Duodenal mucosa (tissue), 2 donors: ENCODE measurements around the gene GARNL3.

Experiments used
- H3K27ac ChIP-seq: one replicate; pipeline ENCODE4 v1.7.0; 2013; ENCODE audit warnings: low read depth, low read length
- H3K27me3 ChIP-seq, 2 donors: one replicate each; pipeline ENCODE4 v1.7.0; 2013; ENCODE audit warnings: low read length in 2 of 2, control low read depth in 1 of 2; ENCODE audit not compliant: insufficient read depth in 2 of 2, control insufficient read depth in 1 of 2
- H3K36me3 ChIP-seq, 2 donors: one replicate each; pipeline ENCODE4 v1.7.0; 2013; ENCODE audit warnings: low read length in 2 of 2, control low read depth in 1 of 2; ENCODE audit not compliant: insufficient read depth in 2 of 2, control insufficient read depth in 1 of 2
- H3K4me1 ChIP-seq, 2 donors: one replicate each; pipeline ENCODE4 v1.7.0; 2013; ENCODE audit warnings: low read length in 2 of 2, control low read depth in 1 of 2; ENCODE audit not compliant: insufficient read depth in 2 of 2, control insufficient read depth in 1 of 2
- H3K4me3 ChIP-seq, 2 donors: one replicate each; pipeline ENCODE4 v1.7.0; 2013; ENCODE audit warnings: low read length in 2 of 2, low read depth in 1 of 2
- H3K9ac ChIP-seq, 2 donors: one replicate each; pipeline ENCODE4 v1.7.0; 2013; ENCODE audit warnings: low read length in 2 of 2, low read depth in 1 of 2
- H3K9me3 ChIP-seq, 2 donors: one replicate each; pipeline ENCODE4 v1.7.0; 2013; ENCODE audit warnings: low read length in 2 of 2, control low read depth in 1 of 2; ENCODE audit not compliant: control insufficient read depth in 1 of 2

Gene GARNL3, protein sequence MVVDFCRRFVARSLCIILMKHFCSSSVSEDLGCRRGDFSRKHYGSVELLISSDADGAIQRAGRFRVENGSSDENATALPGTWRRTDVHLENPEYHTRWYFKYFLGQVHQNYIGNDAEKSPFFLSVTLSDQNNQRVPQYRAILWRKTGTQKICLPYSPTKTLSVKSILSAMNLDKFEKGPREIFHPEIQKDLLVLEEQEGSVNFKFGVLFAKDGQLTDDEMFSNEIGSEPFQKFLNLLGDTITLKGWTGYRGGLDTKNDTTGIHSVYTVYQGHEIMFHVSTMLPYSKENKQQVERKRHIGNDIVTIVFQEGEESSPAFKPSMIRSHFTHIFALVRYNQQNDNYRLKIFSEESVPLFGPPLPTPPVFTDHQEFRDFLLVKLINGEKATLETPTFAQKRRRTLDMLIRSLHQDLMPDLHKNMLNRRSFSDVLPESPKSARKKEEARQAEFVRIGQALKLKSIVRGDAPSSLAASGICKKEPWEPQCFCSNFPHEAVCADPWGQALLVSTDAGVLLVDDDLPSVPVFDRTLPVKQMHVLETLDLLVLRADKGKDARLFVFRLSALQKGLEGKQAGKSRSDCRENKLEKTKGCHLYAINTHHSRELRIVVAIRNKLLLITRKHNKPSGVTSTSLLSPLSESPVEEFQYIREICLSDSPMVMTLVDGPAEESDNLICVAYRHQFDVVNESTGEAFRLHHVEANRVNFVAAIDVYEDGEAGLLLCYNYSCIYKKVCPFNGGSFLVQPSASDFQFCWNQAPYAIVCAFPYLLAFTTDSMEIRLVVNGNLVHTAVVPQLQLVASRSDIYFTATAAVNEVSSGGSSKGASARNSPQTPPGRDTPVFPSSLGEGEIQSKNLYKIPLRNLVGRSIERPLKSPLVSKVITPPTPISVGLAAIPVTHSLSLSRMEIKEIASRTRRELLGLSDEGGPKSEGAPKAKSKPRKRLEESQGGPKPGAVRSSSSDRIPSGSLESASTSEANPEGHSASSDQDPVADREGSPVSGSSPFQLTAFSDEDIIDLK

DNA sequence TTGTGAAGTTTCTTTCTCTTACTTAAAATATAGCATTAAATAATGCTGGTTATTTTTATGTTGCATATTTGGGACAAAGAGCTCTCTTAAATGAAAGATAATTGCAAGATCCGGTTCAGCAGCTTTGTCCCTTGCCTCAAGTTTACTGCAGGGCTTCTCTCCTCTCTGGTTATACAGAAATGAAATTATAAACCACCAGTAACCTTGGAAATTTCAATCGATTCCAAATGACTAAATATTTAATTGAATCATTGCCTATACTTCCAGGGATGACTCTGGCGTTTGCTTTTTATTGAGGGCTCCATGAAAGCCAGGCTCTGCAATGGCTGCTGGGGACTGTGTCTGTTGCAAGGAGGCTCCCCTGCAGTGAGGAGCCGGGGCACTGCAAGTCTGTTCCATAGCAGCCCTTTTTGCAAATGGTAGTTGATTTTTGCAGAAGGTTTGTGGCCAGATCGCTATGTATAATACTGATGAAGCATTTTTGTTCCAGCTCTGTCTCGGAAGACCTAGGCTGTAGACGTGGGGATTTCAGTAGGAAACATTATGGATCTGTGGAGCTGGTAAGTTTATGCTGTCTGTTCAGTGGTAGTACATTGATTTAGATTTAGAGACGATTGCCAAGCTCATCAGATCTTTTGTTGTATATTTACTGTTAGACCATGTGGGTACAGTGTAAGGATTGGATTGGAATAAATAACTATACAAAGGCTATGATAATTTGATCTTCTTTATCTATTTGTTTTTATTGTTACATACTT lies at the start of gene GARNL3:
GARNL3 (plus strand) TSS at position 313 of the 758 bp plus-strand sequence; CDS start at position 417, 104 bp downstream.
- no peaks in the 10 kb centered on the region for H3K36me3 ChIP-seq
- no peak within 1 kb of the TSS for H3K9ac ChIP-seq
- H3K4me3 ChIP-seq = no peak within 1 kb of the TSS
- H3K4me1 ChIP-seq = no peaks in the 10 kb centered on the region
- H3K27me3 ChIP-seq = no peaks in the 10 kb centered on the region
- no peak within 1 kb of the TSS for H3K27ac ChIP-seq
- no peaks in the 10 kb centered on the region for H3K9me3 ChIP-seq

DNA sequence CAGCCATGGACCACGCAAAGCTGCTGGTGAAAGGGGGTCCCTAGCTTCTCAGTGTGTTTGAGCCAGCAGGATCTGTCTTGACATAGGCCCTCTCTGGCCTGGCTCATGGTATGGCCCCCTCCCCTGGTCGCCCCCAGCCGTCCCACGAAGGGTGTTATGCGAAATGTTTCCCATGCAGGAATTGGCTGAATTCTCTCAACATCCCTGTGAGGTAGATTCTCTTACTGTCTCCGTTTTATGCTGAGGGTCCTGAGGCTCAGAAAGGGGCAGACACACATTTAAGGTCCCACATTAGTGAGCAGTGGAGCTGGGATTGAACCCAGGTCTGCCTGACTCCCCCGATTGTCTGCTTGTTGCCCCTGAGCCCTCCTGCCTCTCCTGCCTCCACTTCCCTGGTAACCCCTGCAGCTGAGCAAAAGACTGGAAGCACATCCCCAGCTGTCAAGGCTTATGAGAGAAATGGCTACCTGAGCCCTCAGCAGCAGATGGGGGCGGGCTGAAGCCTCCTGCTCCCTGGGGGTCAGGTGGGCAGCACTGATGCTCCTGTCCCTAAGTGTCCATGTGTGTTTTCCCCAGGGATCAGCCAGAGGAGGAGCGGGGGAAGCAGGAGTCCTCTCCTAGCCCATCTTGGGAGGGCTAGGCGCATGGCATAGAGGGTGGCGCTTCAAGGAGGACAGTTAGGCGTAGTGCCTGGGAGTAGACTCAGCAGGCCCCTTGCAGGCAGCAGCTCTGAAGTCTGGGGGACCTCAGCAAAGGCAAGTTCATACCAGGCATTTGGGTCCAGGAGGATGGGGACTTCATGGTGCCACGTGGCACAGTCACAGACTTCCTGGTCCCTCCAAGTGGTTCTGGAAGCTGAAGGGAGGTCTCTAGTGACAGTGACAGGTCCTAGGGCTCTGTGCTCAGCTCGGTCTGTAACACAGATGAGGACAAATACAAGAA lies 49.0 kb upstream of the GARNL3 start:
- Histone ChIP-seq H3K36me3 (peaks cover 4 to 31% of the 10 kb centered on the region in 2 donors), H3K9me3 (no peaks in the 10 kb centered on the region), H3K9ac (no peak overlapping the region), H3K4me1 (no peaks in the 10 kb centered on the region), H3K4me3 (no peak overlapping the region), H3K27ac (no peak overlapping the region), H3K27me3 (no peaks in the 10 kb centered on the region)

DNA sequence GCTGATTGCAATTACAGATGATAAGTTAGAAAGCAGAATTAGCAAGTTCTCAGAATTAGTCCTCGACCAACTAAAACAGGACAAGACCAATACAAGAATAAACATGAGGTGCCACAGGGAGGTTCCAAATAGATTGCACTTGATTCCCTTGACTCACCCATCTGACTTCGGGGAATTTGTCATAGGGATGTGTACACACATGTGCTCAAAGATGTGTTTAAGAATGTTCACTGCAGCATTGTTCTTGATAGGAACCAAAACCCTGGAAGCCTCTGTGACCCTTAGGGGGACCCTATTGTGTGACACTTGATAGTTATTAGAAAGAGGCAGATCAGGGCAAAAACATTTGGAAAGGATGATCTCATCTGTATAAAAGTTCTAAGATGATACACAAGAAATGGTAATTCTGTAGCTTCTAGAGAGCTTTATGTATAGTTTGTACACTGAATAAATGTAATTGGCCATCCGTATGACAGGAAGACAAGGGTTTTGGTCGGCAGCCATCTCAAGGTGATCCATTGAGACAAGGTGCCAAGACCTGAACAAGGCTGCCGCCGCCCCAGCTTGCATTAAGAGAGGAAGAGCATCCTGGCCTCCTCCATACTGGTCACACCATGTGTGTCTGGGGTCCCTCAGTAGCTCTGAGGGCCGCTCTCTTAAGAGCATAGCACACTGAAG lies 48.2 kb upstream of the GARNL3 start:
- H3K4me1 ChIP-seq = no peaks in the 10 kb centered on the region
- no peak overlapping the region for H3K9ac ChIP-seq
- no peak overlapping the region for H3K4me3 ChIP-seq
- H3K9me3 ChIP-seq = no peaks in the 10 kb centered on the region
- peaks cover 4 to 31% of the 10 kb centered on the region in 2 donors for H3K36me3 ChIP-seq
- no peaks in the 10 kb centered on the region for H3K27me3 ChIP-seq
- H3K27ac ChIP-seq = no peak overlapping the region

DNA sequence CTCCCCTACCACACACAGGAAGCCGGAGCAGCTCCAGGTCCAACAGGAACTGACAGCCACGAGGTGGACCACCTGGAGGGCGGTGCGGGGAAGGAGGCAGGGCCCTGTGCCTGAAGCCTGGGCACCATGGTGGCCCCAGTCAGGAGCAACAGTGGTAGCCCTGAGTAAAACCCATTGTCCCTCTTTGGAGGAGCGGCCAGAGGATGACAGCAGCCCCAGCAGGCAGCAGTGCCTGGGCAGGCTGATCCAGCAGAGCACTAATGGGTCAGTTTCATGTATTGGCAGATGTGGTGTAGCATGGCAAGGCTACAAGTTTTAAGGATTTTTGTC lies 47.7 kb upstream of the GARNL3 start:
- Histone ChIP-seq H3K4me3 (no peak overlapping the region), H3K9ac (no peak overlapping the region), H3K36me3 (peaks cover 4 to 31% of the 10 kb centered on the region in 2 donors), H3K9me3 (no peaks in the 10 kb centered on the region), H3K27ac (no peak overlapping the region), H3K27me3 (no peaks in the 10 kb centered on the region), H3K4me1 (no peaks in the 10 kb centered on the region)

DNA sequence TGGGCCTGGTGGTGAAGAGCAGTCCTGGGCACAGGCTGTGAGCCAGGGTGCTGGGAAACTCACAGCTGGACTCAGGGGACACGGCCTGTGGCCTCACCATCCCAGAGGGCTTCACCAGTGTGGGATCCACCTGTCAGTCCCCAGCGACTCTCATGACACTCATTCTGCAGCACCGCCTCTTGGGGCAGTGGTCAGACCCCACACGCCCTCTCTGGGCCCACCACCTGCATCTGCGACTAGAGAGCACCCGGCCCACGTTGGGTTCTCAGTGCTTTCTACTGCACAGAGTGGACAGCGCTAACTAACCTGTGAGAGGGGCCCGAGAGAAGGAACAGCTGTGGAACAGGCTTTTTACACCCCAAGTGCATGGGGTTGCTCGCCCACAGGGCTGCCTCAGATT lies 45.8 kb upstream of the GARNL3 start:
- Histone ChIP-seq H3K27me3 (no peaks in the 10 kb centered on the region), H3K4me3 (no peak overlapping the region), H3K36me3 (peaks cover 4 to 31% of the 10 kb centered on the region in 2 donors), H3K4me1 (peaks cover 0 to 1% of the 10 kb centered on the region in 2 donors), H3K9ac (no peak overlapping the region), H3K9me3 (no peaks in the 10 kb centered on the region), H3K27ac (no peak overlapping the region)

DNA sequence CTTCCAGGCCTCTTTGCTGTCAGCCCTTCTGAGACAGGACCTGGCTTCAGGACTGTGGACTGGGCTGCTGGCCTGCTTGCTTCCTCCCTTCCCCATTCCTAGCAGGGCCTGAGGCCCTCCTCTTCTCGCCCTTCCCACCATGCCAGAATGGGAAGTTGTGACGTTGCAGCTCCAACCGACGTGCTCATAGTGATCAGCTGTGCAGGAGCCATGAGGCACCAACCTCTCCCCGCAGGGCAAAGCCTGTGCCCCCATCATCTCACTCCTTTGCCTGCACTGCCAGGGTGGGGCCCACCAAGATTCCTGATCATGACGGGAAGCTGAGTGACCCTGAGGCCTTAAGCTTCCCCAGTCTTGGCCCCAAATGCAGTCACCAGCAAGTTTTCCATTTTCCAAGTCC lies 45.1 kb upstream of the GARNL3 start:
- no peaks in the 10 kb centered on the region for H3K9me3 ChIP-seq
- H3K27ac ChIP-seq = no peak overlapping the region
- no peaks in the 10 kb centered on the region for H3K27me3 ChIP-seq
- H3K9ac ChIP-seq = no peak overlapping the region
- no peak overlapping the region for H3K4me3 ChIP-seq
- peaks cover 0 to 5% of the 10 kb centered on the region in 2 donors for H3K4me1 ChIP-seq
- peaks cover 4 to 31% of the 10 kb centered on the region in 2 donors for H3K36me3 ChIP-seq

DNA sequence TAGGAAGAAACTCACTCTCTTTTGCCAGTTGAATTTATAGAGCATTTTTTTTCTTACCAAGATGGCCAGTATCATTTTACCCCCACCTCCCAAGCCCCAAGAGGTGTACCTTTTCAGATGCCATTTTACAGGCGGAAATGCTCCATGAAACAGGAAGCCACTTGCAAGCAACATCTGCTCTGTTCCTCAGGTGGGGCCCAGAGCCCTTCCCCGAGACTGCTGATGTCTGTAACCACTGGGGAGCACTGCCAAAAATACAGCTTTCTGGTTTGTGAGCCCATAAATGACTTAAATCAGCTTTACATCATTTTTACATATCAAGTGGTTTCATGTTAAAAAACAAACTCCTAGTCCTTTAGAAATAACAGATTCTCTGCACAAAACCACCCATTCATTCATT lies 42.9 kb upstream of the GARNL3 start:
- H3K9me3 ChIP-seq = no peaks in the 10 kb centered on the region
- peaks cover 2 to 20% of the 10 kb centered on the region in 2 donors for H3K36me3 ChIP-seq
- H3K4me1 ChIP-seq = peaks cover 0 to 6% of the 10 kb centered on the region in 2 donors
- no peak overlapping the region for H3K4me3 ChIP-seq
- no peak overlapping the region for H3K9ac ChIP-seq
- no peak overlapping the region for H3K27ac ChIP-seq
- H3K27me3 ChIP-seq = no peaks in the 10 kb centered on the region

DNA sequence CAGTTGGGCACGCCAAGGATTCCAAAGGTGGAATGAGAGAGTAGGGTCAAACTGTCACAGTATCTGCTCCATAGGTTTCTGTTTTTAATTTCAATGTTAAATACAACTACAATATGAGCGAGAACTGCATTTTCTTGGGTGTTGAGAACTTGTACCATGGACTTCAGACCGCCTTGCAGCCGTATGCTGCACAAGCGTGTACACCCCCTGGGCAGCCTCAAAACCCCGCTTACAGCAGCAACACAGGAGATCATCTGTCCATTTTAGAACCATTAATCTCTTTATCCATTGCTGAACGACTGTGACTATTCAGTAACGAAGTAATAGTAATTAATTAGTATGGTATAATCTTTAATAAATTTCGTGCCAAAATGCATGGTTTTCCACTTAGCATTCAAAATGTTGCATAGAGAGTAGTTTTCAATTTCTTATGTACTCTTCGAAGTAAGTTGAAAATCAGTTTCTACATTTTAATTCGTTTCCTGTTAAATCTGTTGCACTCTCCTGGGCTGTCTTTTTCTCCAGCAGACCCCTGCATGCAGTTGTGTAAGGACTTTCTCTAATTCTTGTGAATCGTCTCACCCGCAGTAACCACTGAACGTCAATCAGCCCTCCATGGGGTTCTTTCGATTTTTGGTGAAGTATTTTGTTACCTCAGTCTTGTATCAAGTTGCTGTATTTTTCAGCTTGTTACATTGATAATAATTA lies 42.0 kb upstream of the GARNL3 start:
- no peak overlapping the region for H3K27ac ChIP-seq
- no peak overlapping the region for H3K4me3 ChIP-seq
- peaks cover 0 to 9% of the 10 kb centered on the region in 2 donors for H3K4me1 ChIP-seq
- H3K27me3 ChIP-seq = no peaks in the 10 kb centered on the region
- H3K9ac ChIP-seq = no peak overlapping the region
- H3K9me3 ChIP-seq = no peaks in the 10 kb centered on the region
- H3K36me3 ChIP-seq = peaks cover 0 to 13% of the 10 kb centered on the region in 2 donors
